SIG-M5 treated with dmso at 0.1 percent for 504 hours (cell line): ENCODE data around the gene FGF22.
"Not testable (repeated sequence)": the region's sequence is repeated elsewhere in the genome, so short reads cannot be mapped to it uniquely, and the experiment has no call there.

ENCODE experiments used
- DNase-seq: peaks from one replicate; lab custom pipeline; 2025; ENCODE audit not compliant: unreplicated experiment; lab: John Stamatoyannopoulos, UW

The FGF22 gene

DNA sequence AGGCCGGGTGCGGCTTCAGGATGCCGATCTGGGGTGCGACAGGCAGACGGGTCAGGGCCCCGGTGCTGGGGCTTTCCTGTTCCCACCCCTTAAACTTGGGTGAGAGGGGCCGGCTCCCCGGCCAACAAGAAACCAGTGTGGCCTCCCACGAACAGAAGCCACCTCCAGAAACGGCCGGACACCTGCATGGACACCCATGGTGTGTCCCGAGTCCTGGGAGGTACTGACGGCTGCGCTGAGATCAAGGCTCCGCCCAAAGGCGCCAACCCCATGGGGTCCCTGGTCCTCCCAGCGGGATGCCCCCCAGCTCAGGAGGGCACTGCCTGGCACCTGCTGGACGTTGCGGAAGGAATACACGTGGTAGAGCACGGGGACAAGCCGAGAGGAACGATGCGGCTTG, 17.9 kb upstream of the FGF22 start:
- DNase-seq = no peak

DNA sequence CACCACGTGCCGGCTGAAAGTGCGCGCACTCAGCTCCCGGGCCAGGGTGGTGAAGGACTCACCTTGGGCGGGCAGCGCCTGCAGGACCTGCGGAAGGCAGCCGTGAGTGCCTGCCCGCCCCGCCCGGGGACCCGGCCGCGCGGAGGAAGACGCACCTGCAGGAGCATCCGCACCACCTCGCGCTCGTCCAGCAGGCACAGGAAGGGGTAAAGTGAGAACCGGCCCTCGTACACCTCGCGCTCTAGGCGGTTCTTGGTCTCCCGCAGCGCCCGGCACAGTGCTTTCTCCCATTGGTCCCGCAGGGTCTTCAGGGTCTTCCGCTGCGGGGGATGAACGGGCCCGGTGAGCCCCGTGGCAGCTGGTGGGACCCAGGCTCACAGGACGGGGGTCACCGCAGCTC, 17.0 kb upstream of the FGF22 start:
- no peak for DNase-seq

DNA sequence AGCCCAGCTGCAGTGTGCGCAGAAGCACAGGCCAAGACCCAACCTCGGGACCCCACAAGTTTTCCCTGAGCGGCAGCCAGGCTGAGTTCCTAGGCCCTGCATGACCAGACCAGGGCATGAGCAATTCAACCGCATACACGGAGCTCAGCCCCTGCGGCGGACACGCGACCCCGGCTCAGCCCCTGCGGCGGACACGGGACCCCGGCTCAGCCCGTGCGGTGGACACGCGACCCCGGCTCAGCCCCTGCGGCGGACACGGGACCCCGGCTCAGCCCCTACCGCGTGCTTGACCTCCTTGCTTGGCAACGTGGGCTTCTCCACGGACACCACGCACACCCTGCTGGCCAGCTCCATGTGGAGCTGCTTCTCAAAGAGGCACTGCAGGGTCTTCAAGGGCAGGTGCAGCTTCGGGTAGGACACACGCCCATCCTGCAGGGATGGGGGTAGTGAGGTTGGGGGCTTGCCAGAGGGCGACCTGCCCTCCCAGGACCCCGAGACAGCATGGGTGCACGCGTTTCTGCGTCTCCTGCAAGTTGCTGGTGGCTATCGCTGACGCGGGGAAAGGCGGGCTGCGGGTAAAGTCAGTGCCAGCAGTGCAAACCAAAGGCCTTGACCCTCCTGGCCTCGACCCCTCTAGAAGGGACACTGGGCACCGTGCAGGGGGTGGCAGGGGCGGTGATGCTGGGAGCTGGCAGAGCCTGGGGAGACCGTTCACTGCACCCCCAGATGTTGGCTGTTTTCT, 16.3 kb upstream of the FGF22 start:
- no peak for DNase-seq

DNA sequence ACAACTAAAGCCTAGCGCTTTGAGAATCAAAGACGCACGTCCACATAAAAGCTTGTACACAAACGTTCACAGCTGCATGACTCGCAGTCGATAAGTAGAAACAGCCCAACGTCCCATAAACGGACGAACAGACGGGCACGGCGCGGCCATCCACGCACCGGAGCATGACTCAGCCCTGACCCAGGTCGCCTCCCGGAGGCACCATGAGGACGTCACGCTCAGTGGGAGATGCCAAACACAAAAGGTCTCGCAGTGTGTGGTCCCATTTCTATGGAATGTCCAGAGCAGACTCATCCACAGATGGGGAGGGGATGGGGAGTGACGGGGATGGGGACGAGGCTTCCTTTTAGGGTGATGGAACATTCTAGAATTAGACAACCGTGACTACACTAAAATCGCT, 15.7 kb upstream of the FGF22 start:
- DNase-seq = no peak

DNA sequence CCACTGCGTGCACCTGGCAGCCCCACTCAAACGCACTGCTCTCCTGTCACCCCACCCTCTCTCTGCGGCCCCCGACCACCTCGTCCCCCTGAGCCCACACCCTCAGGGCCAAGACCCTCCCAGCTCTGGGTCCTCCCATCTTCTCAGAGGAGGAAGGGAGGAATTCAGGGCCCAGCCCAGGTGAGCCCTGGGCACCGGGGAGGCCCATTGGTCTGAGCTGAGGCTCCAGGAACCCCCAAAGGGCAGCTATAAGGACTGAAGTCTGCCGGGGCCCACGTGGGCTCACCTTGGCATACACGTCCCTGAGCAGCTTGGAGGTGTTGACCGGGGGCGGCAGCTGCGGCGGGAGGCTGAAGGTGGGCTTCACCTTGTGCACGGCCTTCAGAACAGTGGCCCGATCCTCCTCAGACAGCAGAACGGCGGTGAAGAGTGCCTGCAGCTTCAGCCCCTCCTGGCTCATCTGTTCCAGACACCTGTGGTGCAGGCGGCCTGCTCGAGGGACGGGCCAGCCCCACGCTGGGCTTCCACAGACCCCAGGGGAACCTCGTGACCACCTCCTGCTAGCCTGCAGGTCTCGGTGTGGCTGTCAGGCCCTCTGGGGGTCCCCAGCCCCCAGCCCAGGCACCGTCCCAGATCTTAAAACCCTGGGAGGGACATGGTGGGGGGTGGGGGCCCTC, 15.1 kb upstream of the FGF22 start:
- DNase-seq = no peak

DNA sequence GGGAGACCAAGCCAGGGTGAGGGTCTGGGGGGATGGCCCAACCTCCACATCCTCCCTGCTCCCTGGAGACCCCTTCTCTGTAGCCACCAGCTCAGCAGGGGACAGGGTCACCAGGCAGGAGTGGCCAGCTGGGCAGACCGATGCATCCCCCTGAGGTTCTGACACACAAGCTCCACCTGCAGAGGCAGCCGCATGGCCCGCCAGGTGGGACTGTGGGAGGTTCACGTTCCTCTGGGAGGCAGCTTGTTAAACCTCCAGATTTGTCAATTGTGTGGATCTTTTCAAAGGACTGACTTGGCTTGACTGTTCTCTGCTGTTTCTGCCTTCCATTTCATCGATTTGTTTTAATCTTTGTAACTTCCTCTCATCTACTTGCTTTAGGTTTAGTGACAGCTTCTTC, 14.4 kb upstream of the FGF22 start:
- DNase-seq = no peak

DNA sequence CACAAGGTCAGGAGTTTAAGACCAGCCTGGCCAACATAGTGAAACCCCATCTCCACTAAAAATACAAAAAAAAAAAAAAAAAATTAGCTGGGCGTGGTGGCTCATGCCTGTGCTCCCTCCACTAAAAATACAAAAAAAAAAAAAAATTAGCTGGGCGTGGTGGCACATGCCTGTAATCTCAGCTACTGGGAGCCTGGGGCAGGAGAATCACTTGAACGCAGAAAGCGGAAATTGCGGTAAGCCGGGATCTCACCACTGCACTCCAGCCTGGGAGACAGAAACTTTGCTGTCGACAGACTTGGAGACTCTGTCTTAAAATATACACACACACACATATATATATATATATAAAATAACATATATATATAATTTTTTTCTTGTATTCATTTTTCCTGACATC, 13.1 kb upstream of the FGF22 start:
- DNase-seq = not testable (repeated sequence)

DNA sequence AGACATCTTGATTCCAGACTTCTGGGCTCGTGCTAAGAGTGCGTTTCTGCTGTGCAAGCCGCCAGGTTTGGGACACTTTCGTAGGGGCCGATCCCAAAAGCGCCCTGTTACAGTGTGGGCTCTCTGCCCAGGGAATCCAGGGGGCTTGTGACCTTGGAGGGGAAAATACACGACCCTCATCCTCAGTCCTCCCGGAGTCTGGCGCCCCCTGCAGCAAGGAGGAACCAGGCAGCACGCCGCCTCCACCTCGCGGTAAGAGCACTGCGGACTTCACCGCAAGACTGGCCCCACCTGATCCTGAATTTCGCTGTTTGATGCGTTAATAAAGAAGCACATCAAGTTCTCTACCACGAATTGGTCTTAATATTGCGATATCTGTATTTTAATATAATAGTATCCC, 11.5 kb upstream of the FGF22 start:
- DNase-seq = no peak

DNA sequence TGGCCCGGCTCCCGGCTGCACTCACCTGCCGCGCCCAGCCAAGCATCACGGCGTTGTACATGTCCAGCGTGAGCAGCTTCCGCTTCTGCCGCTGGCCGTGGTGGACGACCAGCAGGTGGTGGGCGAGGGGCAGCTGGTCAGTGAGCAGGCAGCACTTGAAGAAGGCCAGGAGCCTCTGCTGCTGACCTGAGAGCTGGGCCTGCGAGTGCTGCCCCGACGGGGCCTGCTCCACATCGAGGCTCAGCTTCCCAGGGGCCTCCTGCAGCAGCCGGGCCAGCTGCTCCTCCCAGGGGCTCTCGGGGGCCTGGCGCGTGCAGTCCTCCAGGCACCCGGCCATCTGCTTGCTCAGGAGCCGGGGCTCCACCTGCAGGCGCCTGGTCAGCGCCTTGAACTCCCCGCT, 10.2 kb upstream of the FGF22 start:
- not testable (repeated sequence) for DNase-seq

DNA sequence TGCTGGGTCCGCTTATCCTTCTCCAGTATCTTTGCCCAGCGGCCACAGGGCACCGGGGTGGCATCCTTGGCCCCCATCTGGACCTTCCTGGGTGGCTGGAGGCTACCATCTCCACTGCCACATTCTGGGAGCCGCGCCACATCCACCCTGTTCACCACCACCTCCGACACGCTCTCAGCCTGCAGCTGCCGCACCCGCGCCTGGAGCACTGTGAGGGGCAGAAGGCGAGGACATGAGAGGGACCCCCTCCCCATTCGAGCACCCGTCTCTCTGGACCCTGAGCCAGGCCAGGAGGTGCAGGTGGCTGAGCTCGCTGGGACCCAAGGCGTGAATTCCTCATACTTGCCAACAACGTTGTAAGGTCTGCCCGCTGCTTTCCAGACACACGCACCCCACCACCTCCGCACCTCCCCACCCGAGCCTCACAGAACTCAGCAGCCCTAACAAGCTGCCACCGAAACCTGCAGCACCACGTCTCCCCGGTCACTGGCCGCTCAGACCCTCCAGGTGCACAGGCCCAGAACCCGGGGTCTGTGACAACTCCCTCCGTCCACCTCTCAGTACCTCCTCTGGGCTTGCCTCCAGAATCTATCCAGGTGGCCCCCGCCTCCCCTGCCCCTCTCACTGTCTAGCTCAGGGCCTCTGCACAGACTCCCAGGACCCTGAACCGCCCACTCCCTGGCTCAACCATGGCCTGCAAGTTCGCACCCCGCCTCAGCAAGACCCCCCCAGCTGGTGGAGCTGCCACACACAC, 9.5 kb upstream of the FGF22 start:
- no peak for DNase-seq

DNA sequence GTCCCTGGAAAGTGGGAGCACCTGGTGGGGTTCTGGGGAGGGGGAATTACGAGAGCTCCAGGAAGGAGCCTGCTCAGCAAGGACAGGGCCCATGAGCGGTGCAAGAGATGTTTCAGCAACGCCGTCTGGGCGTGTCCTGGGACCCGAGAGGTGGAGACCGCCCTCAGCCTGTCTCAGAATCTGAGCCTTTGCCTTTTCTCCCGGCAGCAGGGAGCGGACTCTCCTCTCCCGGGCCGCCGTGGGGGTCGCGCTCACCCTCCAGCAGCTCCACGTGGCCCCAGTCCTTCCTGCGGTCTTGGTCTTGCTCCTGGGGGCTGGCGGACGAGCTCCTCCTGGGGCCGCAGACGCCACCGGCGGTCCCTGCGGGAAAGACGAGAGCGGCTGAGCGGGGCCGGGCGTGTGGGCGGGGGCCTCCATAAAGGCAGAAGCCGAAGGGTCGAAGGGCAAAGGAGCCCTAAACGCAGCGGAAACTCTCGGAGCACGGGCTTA, 7.1 kb upstream of the FGF22 start:
- DNase-seq = peak; percentile 61

DNA sequence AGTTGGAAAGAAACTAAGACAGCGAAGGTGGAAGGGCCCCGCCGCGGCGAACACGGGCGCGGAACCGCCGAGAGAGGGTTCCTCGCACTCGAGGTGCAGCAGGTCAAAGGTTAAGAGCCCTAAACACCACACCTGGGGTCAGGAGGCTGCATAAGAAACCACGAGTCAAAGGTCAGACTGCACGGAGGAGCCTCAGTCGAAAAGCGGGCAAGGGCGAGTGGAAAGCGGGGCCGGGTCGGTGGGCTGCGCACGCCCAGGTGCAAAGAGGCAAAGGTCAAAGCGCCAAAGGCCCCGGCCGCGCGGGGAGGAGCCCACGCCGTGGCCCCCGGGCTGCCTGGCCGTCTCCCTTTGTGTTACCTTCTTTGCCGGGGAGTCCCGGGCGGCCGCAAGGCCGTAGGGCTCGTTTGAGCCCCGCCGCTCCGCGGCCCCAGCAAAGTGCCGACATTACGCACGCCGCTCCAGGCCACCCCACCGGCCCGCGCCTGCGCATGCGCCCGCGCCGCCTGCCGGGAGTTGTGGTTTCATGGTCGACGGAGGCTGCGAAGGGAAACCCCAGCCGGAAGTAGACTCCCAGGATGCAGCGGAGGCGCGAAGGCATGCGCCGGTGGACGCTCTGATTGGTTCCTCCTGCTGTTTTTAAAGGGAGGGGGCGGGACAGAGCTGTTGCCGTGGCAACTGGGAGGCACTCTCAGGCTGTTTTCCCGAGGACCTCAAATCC, 6.5 kb upstream of the FGF22 start, which contains the start of gene POLRMT:
POLRMT (minus strand) TSS at position 470 of the 718 bp plus-strand sequence; CDS start at position 445, 25 bp downstream.
- DNase-seq = peak; percentile 94

DNA sequence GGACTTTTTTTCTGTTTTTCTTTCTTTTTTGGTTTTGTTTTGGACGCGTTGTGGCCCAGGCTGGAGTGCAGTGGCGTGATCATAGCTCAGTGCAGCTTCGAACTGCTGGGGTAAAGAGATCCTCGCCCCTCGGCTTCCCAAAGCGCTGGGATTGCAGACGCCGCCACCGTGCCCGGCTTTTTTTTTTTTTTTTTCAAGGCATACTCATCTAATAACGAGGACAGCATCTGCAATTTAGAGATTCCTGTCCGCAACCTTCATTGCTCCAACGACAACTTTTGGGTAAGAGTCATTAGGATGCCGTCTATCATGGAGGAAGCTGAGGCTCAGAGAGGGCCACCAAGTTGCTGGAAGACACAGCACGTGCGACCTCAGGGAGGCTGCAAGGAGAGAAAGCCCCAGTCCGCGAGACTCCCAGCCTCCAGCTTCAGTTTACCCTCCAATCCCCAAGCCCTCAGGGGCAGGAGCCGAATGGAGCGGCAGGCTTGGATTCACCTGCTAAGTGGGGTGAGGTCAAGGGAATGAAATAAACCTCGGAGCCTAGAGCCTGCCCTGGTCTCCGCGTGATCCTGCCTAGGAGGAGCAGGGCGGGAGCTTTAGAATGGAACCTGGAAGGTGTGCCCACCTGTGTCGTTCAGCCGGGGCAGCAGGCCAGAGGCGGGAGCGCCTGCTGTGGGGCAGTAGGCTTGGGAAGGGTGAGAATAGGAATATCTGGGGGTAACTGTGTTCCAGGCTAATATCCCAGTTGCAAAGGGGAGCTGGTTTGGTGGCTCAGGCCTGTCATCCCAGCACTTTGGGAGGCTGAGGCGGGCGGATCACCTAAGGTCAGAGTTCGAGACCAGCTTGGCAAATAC, 5.7 kb upstream of the FGF22 start:
- DNase-seq = no peak

DNA sequence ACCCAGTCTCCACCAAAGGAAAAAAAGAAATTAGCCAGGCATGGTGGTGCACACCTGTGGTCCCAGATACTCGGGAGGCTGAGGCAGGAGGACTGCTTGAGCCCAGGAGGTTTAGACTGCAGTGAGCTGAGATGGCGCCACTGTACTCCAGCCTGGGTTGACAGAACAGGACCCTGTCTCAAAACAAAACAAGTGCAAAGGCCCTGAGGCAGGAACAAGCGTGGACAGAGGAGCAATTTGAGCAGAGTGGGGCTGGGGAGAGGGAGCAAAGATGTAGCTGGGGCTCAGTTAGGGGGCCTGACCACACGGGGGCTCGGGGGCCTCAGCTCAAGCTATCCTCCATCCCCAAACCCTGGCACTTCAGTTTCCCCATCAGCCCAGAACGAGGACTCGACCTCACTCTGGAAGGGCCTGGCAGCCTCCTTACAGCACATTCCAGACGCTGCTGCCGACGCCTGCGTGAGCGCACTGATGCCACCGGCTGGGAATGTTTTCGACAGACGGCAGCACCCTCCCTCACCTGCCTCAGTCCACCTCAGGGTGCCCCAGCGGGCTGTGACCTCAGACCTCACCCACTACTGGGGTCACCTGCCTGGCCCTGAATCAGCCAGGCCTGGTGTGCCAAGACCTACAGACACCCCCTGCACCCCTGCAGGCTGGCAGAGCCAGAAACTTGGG, 4.6 kb upstream of the FGF22 start:
- DNase-seq = no peak

DNA sequence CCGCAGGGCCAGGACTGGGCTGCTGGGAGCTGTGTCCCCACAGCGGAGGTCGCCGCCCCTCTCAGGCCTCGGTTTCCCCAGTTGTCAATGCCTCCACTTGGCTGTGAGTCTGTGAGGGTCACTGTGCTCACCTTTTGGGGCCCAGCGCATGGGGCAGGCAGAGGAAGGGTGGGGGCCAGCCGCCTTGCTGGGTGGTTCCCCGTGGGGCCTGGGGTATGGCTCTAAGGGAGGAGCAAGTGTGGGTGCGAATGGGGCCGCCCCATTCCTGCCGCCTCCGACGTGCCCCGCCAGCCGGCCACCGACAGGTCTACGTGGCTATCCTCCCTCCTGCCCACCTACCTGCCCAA, 800 bp upstream of the FGF22 start:
- no peak for DNase-seq

DNA sequence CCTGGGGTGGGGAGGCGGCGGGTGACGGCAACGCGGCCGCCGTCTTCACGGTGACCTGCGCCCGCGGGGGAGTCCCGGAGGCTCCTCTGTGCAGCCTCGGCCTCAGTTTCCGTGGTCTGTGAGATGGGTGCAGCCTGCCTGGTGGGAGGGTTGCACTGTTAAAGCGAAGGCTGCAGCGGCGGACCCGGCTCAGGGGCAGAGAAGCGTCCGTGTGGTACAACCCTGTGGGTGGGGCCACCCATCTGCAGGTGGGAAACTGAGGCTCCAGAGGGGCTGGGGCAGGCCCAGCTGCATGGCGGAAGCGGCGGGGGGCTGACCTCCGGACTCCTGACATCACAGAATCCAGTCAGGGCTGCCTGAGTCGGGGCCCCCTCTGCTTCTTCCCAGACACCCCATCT, 481 bp downstream of the FGF22 start:
- no peak for DNase-seq

DNA sequence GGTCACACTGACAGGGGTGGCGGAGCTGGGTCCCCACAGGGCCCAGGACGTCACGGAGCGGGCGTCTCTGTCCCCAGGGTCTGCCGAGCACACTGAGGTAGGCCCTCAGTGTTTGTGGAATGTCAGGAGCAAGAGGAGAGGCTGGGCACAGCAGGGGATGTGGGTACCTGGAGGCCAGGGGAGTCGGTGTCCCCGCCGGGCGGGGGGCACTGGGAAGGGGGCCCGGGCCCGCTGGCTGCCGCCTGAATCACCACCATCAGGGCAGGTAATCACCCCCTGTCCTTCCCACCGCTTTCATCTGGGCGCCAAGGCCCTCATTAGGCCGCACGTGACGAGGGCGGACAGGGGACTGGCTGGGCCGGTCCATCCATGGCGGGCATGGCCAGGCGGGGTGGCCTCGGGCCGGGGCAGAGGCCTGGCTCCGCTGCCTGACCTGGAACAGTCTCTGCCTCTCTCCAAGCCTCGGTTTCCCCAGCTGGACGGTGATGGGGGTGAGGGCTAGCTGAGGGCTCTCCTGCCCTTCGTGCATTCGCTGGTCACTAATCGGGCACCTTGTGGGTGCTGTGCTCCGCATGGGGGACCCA, 1.0 kb downstream of the FGF22 start:
- no peak for DNase-seq

DNA sequence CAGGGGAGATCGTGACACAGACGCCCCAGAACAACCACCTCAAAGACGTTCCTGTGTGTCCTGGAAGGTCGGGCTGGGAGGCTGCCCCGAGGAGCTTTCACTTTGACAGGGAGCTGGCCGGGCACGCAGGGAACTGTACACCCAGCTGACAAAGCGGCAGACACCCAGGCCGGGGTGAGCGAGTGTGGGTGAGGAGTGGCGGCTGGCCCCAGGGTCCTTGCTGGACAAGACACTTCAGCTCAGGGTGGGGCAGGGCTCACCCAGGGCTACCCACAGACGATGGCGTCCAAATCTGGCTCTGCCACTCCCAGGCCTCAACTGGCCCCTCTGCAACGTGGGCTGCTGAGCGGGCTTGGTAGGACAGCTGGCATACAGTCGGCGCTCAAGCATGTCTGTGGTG, 2.0 kb downstream of the FGF22 start:
- DNase-seq = no peak
